Progenitor cell of endocrine pancreas (in vitro differentiated cells): ENCODE results near the gene ZNF565. TPM values are rescaled to one million over a fixed set of nuclear protein-coding genes. Genes with fewer than 3 reads are reported as not detected.

Experiments
- DNase-seq: peaks from one replicate; pipeline ENCODE4 v3.0.0; 2021; ENCODE audit warnings: low spot score; ENCODE audit not compliant: unreplicated experiment
- H3K27ac Mint-ChIP-seq: 2 replicates; pipeline ENCODE4 v1.8.0; 2021; ENCODE audit warnings: mild to moderate bottlenecking, moderate library complexity, mixed read lengths
- H3K27me3 Mint-ChIP-seq: 2 replicates; pipeline ENCODE4 v1.8.0; 2021; ENCODE audit warnings: mixed read lengths
- H3K36me3 Mint-ChIP-seq: 2 replicates; pipeline ENCODE4 v1.8.0; 2022; ENCODE audit warnings: mixed read lengths; ENCODE audit not compliant: insufficient read depth
- H3K4me1 Mint-ChIP-seq: 2 replicates; pipeline ENCODE4 v1.8.0; 2021; ENCODE audit warnings: low read depth, mixed read lengths
- H3K4me3 Mint-ChIP-seq: 2 replicates; pipeline ENCODE4 v1.8.0; 2021; ENCODE audit warnings: low read depth, mild to moderate bottlenecking, moderate library complexity, mixed read lengths
- H3K9me3 Mint-ChIP-seq: 2 replicates; pipeline ENCODE4 v1.8.0; 2021; ENCODE audit warnings: low read depth, mixed read lengths
- CTCF ChIP-seq: fragments of 200-600 bp; sonication (generic); IDR thresholded peaks from one replicate; pipeline ENCODE4 v1.5.0; 2021; ENCODE audit warnings: antibody characterized with exemption, mild to moderate bottlenecking; ENCODE audit not compliant: unreplicated experiment
- long read RNA-seq: library from polyadenylated mRNA; unstranded; transcript quantifications from one replicate; pipeline ENCODE4 v2.0.0, GENCODE V29; 2020
- total RNA-seq: library from RNA; stranded (reverse); gene quantifications from 2 replicates; pipeline ENCODE4 v1.2.1, GENCODE V29; 2021

ZNF565 gene
- 8.2 and 9.0 TPM in 2 replicates for total RNA-seq
- long read RNA-seq, transcript ZNF565-201 (5 exons, 2,023 nt) = major isoform, 37 of 79 reads
- long read RNA-seq, transcript ZNF565-203 (5 exons, 1,931 nt) = minor isoform, 10 of 79 reads
- long read RNA-seq, transcript ZNF565-207 (4 exons, 1,217 nt) = minor isoform, 9 of 79 reads
- long read RNA-seq, partial matches to known transcripts = 2 of 79 reads
- long read RNA-seq, other reads (novel, unspliced or antisense) = 21 of 79 reads

GRCh38 chr19:36214386-36215275, at the start of gene ZNF565, which contains the start of gene ZNF146:
TSS of gene ZNF565 (minus strand) at chr19:36214665. CDS start at chr19:36201985, 12,680 bp downstream.
TSS of gene ZNF146 (plus strand) at chr19:36215106. CDS start at chr19:36236441, 21,335 bp downstream.
- Mint-ChIP-seq H3K27me3 (no peaks in the 10 kb centered on the region), H3K4me3 (no peak within 1 kb of the TSS), H3K4me1 (peaks cover 14% of the 10 kb centered on the region), H3K36me3 (peaks cover 12% of the 10 kb centered on the region), H3K9me3 (no peaks in the 10 kb centered on the region), H3K27ac (no peak within 1 kb of the TSS)
- DNase-seq = peak; percentile 96
- no peak for TF ChIP-seq CTCF

DNA sequence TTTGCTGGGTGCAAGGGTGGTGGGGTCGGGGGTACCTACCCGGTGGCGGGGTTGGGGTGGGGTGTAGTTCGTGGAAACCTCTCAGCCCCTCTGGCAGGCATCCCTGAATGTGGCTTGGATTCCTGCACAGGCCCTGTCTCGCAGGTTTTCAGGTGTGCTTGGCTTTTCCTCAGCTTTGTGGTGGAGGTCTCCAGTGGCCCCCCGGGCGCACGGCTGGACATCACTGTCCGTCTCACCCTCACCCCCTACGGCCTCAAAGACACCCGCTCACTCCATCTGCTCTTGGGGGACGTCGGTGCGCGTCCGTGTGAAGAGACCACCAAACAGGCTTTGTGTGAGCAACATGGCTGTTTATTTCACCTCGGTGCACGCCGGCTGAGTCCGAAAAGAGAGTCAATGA, 44.7 kb upstream of the ZNF565 start:
- Mint-ChIP-seq H3K4me1 (peaks cover 1% of the 10 kb centered on the region), H3K4me3 (no peak overlapping the region), H3K36me3 (peaks cover 15% of the 10 kb centered on the region), H3K9me3 (peaks cover 11% of the 10 kb centered on the region), H3K27ac (no peak overlapping the region), H3K27me3 (no peaks in the 10 kb centered on the region)
- no peak for TF ChIP-seq CTCF
- no peak for DNase-seq

- H3K36me3 Mint-ChIP-seq = peaks cover 17% of the 10 kb centered on the region
- H3K27me3 Mint-ChIP-seq = no peaks in the 10 kb centered on the region
- no peak for DNase-seq
- H3K27ac Mint-ChIP-seq = peak overlapping the region; percentile 83
- H3K4me1 Mint-ChIP-seq = peaks cover 1% of the 10 kb centered on the region
- TF ChIP-seq CTCF = no peak
- peaks cover 13% of the 10 kb centered on the region for H3K9me3 Mint-ChIP-seq
- peak overlapping the region; percentile 83 for H3K4me3 Mint-ChIP-seq
These were observed 43.8 kb upstream of the ZNF565 start for GRCh38 chr19:36258028-36258875.

- Mint-ChIP-seq H3K27me3 (no peaks in the 10 kb centered on the region), H3K36me3 (peaks cover 17% of the 10 kb centered on the region), H3K4me1 (peaks cover 1% of the 10 kb centered on the region), H3K9me3 (peaks cover 13% of the 10 kb centered on the region), H3K4me3 (peak overlapping the region; percentile 83), H3K27ac (peak overlapping the region; percentile 83)
- no peak for TF ChIP-seq CTCF
- DNase-seq = peak; percentile 68
These were observed 43.0 kb upstream of the ZNF565 start for GRCh38 chr19:36257520-36257876.
